ENCODE results near the gene SLC6A18. TPM values are rescaled to one million over a fixed set of nuclear protein-coding genes. Genes with fewer than 3 reads are reported as not detected.

SLC6A18 gene
- total RNA-seq, 2 experiments from 2014 or later, result not detected

DNA sequence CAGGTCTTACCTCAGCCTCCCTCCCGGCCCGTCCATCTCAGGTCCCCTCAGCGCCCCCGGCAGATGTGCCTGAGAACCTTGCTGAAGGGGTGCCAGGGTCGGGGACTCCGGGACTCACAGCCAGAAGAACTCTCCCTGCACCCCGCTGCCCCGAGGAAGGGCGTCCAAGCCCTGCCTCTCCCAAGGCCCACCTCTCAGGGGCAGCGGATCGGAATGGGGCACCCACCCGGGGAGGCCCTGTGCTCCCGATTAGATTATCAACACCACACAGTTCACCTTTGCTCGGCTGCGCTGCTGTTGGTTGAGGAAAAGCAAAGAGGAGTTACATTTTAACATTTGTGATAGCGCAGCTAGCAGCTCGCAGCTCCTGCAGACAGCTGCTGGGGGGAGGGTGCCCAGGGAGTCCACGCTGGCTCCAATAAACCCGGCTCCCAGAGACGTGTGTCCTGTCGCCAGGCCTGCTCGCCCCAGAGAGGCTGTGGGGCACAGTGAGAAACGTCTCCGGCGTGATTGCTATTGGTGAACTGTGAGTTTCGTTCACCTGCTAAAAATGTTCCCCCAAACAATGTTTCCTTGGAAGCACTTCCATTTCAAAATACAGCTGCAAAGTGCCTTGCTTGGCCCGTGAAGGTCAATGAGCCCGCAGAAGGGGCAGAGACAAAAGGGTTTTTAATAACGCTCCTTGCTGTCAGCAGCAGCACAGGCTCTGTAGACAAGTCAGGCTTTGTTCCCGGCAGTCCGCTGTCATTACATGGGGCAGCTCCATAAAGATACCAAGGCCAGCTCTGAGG is 42.4 kb upstream of the SLC6A18 start:
- no peaks in the 10 kb centered on the region for H3K27me3 Mint-ChIP-seq
- CTCF ChIA-PET, result interaction anchor here (1.2 kb wide), 1 partner anchor 8 kb away, joined by 5 read pairs; no protein-coding TSS in a partner anchor
- intact Hi-C loops (cut with DNase I, micrococcal nuclease), result no loop called here
- POLR2A ChIA-PET, result no interaction called here
- no peaks in the 10 kb centered on the region for H3K9me3 Mint-ChIP-seq (ENCODE audit: low read depth)
- no peak for ATAC-seq
- H3K27ac Mint-ChIP-seq, result no peak overlapping the region
- DNase-seq, result no peak
- H3K36me3 Mint-ChIP-seq (ENCODE audit: low read depth), result no peaks in the 10 kb centered on the region
- no peaks in the 10 kb centered on the region for H3K4me1 Mint-ChIP-seq
- no peak overlapping the region for H3K4me3 Mint-ChIP-seq

DNA sequence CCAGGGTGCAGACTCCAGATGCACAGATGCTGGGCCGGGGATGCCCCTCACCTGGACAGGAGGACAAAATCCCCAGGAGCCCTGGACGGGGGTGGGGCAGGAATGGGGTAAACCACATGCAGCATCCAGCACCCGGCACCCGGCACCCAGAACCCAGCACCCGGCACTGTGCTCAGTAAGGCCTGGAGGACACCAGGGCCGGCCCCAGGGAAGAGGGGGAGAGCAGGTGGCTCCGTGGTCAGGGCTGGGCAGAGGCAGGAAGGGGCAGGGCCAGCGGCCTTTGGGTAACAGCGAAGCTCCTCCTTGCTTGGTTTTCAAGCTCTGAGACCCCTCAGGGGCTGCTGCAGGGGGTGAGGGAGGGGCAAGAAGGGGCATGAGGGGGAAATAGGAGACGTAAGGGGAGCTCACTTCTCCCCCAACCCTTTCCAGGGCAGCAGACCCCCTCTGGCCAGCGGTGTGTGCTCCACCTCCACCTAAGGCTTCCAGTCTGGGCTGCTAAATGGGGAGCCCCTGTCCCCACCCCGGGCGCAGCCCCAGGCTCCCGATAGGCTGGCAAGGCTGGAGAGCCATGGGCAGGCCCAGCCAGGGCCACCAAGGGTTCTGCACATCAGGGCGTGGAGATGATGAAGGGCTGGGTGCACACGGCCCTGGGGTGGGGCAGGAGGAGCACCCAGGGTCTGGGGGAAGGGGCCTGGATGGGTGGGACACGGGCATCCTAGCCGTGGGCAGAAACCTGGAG is 41.6 kb upstream of the SLC6A18 start:
- ChIA-PET POLR2A (no interaction called here), CTCF (interaction anchor here (1.2 kb wide), 1 partner anchor 9 kb away, joined by 5 read pairs; no protein-coding TSS in a partner anchor)
- no peaks in the 10 kb centered on the region for H3K4me1 Mint-ChIP-seq

DNA sequence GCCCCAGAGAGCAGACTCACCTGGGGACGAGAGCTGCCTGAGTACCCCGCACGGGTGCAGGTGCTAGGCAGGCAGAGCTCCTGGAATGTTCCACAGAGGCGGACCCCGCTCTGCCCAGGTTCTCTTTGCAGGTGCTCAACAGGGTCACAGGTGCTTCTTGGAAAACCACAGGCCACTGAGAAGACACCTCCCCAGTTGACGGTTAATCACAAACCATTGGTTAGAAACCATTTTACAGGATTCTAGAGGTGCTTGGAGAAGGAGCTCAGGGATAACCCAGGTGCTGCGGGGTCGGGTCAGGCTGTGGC is 41.1 kb upstream of the SLC6A18 start:
- Mint-ChIP-seq H3K4me1 (no peaks in the 10 kb centered on the region), H3K36me3 (ENCODE audit: low read depth) (no peaks in the 10 kb centered on the region), H3K27me3 (no peaks in the 10 kb centered on the region), H3K4me3 (no peak overlapping the region), H3K27ac (no peak overlapping the region), H3K9me3 (ENCODE audit: low read depth) (no peaks in the 10 kb centered on the region)
- intact Hi-C loops (cut with DNase I, micrococcal nuclease), result no loop called here
- CTCF ChIA-PET, result interaction anchor here (1.2 kb wide), 1 partner anchor 10 kb away, joined by 5 read pairs; no protein-coding TSS in a partner anchor
- no peak for DNase-seq
- POLR2A ChIA-PET, result no interaction called here
- ATAC-seq, result no peak

More for the DNA sequence above, 41.6 kb upstream of the SLC6A18 start:
- no peak overlapping the region for H3K27ac Mint-ChIP-seq
- ATAC-seq, result no peak
- H3K4me3 Mint-ChIP-seq, result no peak overlapping the region
- no peaks in the 10 kb centered on the region for H3K36me3 Mint-ChIP-seq (ENCODE audit: low read depth)
- H3K9me3 Mint-ChIP-seq (ENCODE audit: low read depth), result no peaks in the 10 kb centered on the region
- intact Hi-C loops (cut with DNase I, micrococcal nuclease), result no loop called here
- no peak for DNase-seq
- no peaks in the 10 kb centered on the region for H3K27me3 Mint-ChIP-seq

DNA sequence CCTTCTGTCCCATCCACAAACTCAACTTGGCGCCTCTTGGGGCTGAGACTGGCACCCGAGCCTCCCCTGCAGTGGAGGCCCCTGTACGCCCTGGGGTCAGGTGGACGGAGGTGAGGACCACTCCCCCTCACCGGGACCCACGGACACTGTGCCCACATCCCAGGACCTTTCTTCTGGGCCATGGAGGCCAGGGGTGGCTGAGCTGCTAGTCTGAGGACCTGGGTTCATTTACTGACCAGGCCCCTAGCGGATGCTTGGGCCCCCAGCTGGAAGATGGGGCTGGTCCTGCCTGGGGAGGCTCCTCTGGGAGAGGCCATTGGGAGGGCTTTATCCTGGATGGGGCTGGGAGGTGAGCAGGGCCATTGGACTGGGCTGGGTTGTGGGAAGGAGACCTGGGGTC is 40.7 kb upstream of the SLC6A18 start:
- ChIA-PET POLR2A (no interaction called here), CTCF (no interaction called here)
- H3K4me3 Mint-ChIP-seq, result no peak overlapping the region
- H3K27ac Mint-ChIP-seq, result no peak overlapping the region
- no peaks in the 10 kb centered on the region for H3K9me3 Mint-ChIP-seq (ENCODE audit: low read depth)
- H3K27me3 Mint-ChIP-seq, result no peaks in the 10 kb centered on the region
- no peaks in the 10 kb centered on the region for H3K4me1 Mint-ChIP-seq
- H3K36me3 Mint-ChIP-seq (ENCODE audit: low read depth), result no peaks in the 10 kb centered on the region
- no peak for DNase-seq
- no peak for ATAC-seq
- intact Hi-C loops (cut with DNase I, micrococcal nuclease), result no loop called here

DNA sequence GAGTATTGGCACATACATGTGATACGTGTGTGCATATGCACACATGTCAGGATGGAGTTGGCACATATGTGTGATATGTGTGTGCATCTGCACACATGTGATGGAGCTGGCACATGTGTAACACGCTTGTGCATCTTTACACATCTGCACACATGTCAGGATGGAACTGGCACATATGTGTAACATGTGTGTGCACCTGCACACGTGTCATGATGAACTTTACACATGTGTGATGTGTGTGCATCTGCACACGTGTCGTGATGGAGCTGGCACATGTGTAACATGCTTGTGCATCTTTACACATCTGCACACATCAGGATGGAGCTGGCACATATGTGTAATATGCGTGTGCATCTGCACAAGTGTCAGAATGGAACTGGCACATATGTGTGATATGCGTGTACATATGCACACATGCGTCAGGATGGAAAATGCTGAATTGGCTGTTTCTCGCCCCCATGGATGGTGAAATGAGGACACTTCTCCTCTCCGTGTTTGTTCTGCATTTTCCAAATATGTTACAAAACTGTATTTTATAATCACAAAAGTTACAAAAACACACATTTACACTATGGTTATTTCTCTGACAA is 40.0 kb upstream of the SLC6A18 start:
- no peak for DNase-seq
- H3K27ac Mint-ChIP-seq, result no peak overlapping the region
- no peak for ATAC-seq
- no peak overlapping the region for H3K4me3 Mint-ChIP-seq
- H3K4me1 Mint-ChIP-seq, result no peaks in the 10 kb centered on the region
- H3K27me3 Mint-ChIP-seq, result peaks cover 1% of the 10 kb centered on the region
- H3K36me3 Mint-ChIP-seq (ENCODE audit: low read depth), result no peaks in the 10 kb centered on the region
- CTCF ChIA-PET, result no interaction called here
- intact Hi-C loops (cut with DNase I, micrococcal nuclease), result no loop called here
- H3K9me3 Mint-ChIP-seq (ENCODE audit: low read depth), result no peaks in the 10 kb centered on the region
- POLR2A ChIA-PET, result interaction anchor here (0.5 to 0.6 kb wide), 2 partner anchors 63 to 560 kb away, joined by 3 read pairs; no protein-coding TSS in a partner anchor

DNA sequence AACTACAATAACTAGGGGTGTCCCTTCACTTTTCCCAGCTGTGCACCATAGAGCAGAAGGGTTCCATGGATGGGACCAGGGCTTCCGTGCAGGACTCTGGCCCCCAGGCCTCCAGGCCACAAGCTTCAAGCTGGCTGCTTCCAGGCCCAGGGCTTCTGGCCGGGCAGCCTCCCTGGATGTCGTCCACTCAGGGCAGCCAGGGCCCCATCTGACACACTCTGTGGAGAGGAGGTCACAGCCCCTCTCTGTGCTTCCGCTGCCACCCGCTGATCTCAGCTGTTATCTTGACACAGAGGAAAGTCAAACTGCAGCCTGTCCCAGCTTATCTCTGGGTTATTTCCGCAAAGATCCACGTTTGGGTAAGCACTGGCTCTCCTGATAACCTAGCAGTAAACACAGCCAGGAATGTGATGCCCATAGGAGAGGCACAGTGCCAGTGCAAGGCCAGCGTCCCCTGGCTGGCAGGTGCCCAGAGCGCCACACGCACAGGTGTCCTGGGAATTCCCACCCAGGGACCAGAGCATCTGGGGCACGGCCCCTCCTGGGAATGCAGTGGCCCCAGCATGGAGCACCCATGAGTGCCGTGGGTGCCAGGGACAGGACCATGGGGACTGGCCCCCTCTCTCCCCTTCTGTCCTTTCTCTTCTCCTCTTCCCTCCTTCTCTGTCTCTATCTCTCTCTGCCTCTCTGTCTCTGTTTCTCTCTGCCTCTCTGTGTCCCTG is 39.4 kb upstream of the SLC6A18 start:
- DNase-seq (no peak), ATAC-seq (no peak)
- Mint-ChIP-seq H3K27ac (no peak overlapping the region), H3K36me3 (ENCODE audit: low read depth) (no peaks in the 10 kb centered on the region), H3K4me3 (no peak overlapping the region), H3K4me1 (no peaks in the 10 kb centered on the region), H3K27me3 (peaks cover 8% of the 10 kb centered on the region), H3K9me3 (ENCODE audit: low read depth) (no peaks in the 10 kb centered on the region)
- ChIA-PET POLR2A (interaction anchor here (0.5 to 0.6 kb wide), 2 partner anchors 62 to 561 kb away, joined by 3 read pairs; no protein-coding TSS in a partner anchor), CTCF (no interaction called here)
- intact Hi-C loops (cut with DNase I, micrococcal nuclease), result no loop called here

DNA sequence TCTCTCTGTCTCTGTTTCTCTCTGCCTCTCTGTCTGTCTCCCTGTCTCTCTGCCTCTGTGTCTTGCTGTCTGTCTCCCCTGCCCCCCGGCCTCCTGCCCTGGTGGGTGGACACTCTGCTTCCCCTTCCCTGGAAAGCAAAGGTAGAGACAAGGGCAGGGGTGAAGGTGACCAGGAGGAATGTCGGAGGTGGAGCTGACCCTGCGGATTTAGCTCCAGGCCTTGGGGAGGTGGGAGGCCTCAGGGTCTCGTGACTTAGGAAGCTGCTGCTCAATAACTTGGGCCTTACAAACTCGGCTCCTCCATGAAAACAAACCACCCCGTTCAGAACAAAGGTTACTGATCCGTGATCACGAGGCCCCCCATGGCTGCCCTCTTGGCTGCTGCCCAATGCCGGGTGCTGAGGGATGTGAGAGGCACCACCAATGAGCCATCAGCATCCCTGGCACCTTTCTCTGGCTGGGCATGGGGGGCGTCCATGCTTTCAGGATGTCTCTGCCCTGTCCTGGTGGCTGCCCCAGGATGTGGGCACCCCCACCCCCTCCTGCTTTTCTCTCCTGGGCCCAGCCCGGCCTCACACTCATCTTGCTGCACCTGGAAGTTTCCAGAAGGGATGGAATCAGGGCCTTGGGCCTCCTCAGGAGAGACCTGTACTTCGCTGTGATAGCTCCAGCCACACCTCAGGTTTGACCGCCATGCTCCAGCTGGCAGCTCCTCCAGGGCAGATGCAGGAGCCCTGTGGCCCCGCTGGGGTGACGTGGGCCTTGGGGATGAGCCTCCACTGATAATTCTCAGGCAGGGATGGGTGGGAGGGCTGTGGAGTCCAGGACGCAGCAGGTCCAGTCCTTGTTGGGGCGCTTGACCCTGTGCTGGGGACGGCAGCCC is 38.6 kb upstream of the SLC6A18 start:
- no peaks in the 10 kb centered on the region for H3K4me1 Mint-ChIP-seq

DNA sequence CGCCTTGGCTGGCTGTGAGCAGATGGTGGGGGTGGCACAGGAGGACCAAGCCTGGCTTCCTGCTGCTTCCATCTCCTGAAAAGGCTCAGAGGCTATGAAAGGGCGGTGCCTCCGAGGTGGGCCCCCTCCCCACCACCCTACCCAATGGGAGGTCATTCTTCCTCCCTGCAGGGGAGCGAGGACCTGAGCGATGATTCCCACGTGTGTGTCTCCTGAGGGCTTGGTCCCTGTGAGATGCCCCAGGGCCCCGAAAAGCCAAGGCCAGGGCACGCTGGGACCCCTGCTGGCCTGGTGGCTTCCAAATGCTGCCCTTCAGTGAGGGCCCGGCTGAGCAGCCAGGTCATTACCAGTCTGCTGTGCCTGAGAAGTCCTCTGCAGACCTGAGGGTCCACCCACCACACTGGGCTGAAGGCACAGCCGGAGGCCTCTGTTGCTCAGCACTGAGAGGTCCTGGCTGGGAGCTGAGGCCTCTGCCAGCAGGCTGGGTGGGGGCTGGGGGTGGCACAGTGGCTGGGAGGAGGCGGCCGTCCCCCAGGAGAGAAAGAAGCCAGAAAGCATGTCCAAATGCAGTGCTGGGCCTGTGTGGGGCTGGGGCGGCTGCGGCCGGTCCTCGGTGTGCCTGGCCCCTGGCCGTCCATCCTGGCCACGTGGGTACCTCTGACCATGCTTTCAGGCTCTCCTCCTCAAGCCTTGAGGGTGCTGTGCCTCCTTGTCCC is 37.8 kb upstream of the SLC6A18 start:
- Mint-ChIP-seq H3K4me3 (no peak overlapping the region), H3K27me3 (peaks cover 10% of the 10 kb centered on the region), H3K4me1 (no peaks in the 10 kb centered on the region), H3K27ac (no peak overlapping the region), H3K9me3 (ENCODE audit: low read depth) (no peaks in the 10 kb centered on the region), H3K36me3 (ENCODE audit: low read depth) (no peaks in the 10 kb centered on the region)
- ATAC-seq, result no peak
- DNase-seq, result no peak
- intact Hi-C loops (cut with DNase I, micrococcal nuclease), result no loop called here
- CTCF ChIA-PET, result interaction anchor here (0.7 kb wide), 1 partner anchor 457 kb away, joined by 4 read pairs; no protein-coding TSS in a partner anchor
- POLR2A ChIA-PET, result no interaction called here

More for the DNA sequence above, 38.6 kb upstream of the SLC6A18 start:
- no peak for DNase-seq
- ATAC-seq, result no peak
- Mint-ChIP-seq H3K27ac (no peak overlapping the region), H3K4me3 (no peak overlapping the region), H3K9me3 (ENCODE audit: low read depth) (no peaks in the 10 kb centered on the region), H3K27me3 (peaks cover 10% of the 10 kb centered on the region), H3K36me3 (ENCODE audit: low read depth) (no peaks in the 10 kb centered on the region)
- POLR2A ChIA-PET, result no interaction called here
- CTCF ChIA-PET, result no interaction called here
- intact Hi-C loops (cut with DNase I, micrococcal nuclease), result no loop called here

DNA sequence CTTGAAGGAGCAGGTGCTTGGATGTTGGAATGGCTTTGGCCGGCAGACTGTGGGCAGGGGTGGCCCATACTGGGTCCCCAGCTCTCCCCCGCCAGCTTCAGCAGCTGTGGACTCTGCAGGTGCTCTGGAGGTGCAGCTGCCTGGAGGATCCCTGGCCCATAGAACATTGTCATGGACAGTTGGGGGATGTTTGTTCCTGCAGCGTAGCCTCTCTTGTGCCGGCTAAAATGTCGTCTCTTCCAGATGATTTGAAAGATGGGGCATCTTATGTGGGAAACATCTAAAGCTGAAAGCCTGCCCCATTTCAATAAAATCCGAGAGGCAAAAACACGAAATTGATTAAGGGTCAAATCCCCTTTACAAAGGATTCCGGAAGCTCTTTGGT is 37.2 kb upstream of the SLC6A18 start:
- no peak for DNase-seq
- Mint-ChIP-seq H3K4me1 (no peaks in the 10 kb centered on the region), H3K27ac (no peak overlapping the region), H3K4me3 (no peak overlapping the region), H3K27me3 (peaks cover 10% of the 10 kb centered on the region), H3K9me3 (ENCODE audit: low read depth) (no peaks in the 10 kb centered on the region), H3K36me3 (ENCODE audit: low read depth) (no peaks in the 10 kb centered on the region)
- POLR2A ChIA-PET, result no interaction called here
- no peak for ATAC-seq
- CTCF ChIA-PET, result interaction anchor here (0.7 to 1.5 kb wide), 2 partner anchors 15 to 457 kb away, joined by 4 read pairs; no protein-coding TSS in a partner anchor
- intact Hi-C loops (cut with DNase I, micrococcal nuclease), result no loop called here

DNA sequence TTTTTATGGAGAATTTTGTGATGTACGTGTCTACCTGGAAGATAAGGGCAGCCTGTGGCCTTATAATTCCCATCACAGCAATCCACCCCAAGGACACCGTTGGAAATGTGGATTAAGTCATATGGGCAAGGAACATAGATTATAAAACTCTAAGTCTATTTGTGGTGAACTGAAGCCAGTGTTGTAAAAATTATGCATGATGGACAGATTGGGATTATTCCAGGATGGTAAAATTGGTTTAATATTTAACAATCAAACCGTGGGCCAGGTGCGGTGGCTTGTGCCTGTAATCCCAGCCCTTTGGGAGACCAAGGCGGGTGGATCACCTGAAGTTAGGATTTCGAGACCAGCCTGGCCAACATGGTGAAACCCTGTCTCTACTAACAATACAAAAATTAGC is 36.7 kb upstream of the SLC6A18 start:
- DNase-seq (no peak), ATAC-seq (no peak)
- no peaks in the 10 kb centered on the region for H3K4me1 Mint-ChIP-seq

More for the DNA sequence above, 36.7 kb upstream of the SLC6A18 start:
- H3K36me3 Mint-ChIP-seq (ENCODE audit: low read depth), result no peaks in the 10 kb centered on the region
- CTCF ChIA-PET, result interaction anchor here (0.7 to 1.5 kb wide), 2 partner anchors 16 to 456 kb away, joined by 4 read pairs; no protein-coding TSS in a partner anchor
- intact Hi-C loops (cut with DNase I, micrococcal nuclease), result no loop called here
- H3K4me3 Mint-ChIP-seq, result no peak overlapping the region
- H3K9me3 Mint-ChIP-seq (ENCODE audit: low read depth), result no peaks in the 10 kb centered on the region
- POLR2A ChIA-PET, result no interaction called here
- no peak overlapping the region for H3K27ac Mint-ChIP-seq
- peaks cover 10% of the 10 kb centered on the region for H3K27me3 Mint-ChIP-seq
